Common myeloid progenitor, CD34-positive (primary cell): ENCODE data around the gene ENPP5.
A peak's percentile ranks its signal among the peaks of the same experiment; 100 is the strongest.
"Not testable (repeated sequence)": the region's sequence is repeated elsewhere in the genome, so short reads cannot be mapped to it uniquely, and the experiment has no call there.

Experiments
- CTCF ChIA-PET: fragments of 350-600 bp; sonication (Branson Sonifier 250); formaldehyde crosslinking; loops from one replicate; lab custom pipeline; 2021; ENCODE audit warnings: antibody characterized with exemption; lab: Charles Lee
- POLR2A ChIA-PET: fragments of 350-600 bp; sonication (Branson Sonifier 250); formaldehyde crosslinking; loops from one replicate; lab custom pipeline; 2021; ENCODE audit warnings: antibody characterized with exemption; lab: Charles Lee
- DNase-seq, 3 donors: peaks; one replicate each; pipeline versions ENCODE4 v3.0.0 to v3.0.0-alpha.2; 2013
- H3K27ac ChIP-seq, 2 experiments: 1 replicate in 1 of 2; 2 replicates in 1 of 2; pipeline ENCODE4 v1.7.0; 2013; ENCODE audit warnings: inconsistent platforms in 2 of 2, low read length in 2 of 2, mild to moderate bottlenecking in 2 of 2, low read depth in 1 of 2, moderate library complexity in 1 of 2; ENCODE audit not compliant: severe bottlenecking in 2 of 2, insufficient read depth in 1 of 2, poor library complexity in 1 of 2
- H3K27me3 ChIP-seq, 5 experiments: replicated peaks in 2 of 5; 1 replicate in 3 of 5; 2 replicates in 2 of 5; pipeline versions ENCODE4 v1.6.1 to v1.7.0; 2013; ENCODE audit warnings: low read length in 4 of 5, mild to moderate bottlenecking in 2 of 5, moderate library complexity in 2 of 5, inconsistent platforms in 1 of 5; ENCODE audit not compliant: insufficient read depth in 5 of 5, control insufficient read depth in 4 of 5
- H3K36me3 ChIP-seq, 4 experiments: 1 replicate in 2 of 4; 2 replicates in 2 of 4; pipeline versions ENCODE4 v1.6.1 to v1.7.0; 2013; ENCODE audit warnings: low read length in 3 of 4, control low read depth in 1 of 4, mild to moderate bottlenecking in 1 of 4; ENCODE audit not compliant: control insufficient read depth in 4 of 4, insufficient read depth in 4 of 4
- H3K4me1 ChIP-seq, 4 experiments: 1 replicate in 3 of 4; 2 replicates in 1 of 4; pipeline versions ENCODE4 v1.6.1 to v1.7.1; 2013; ENCODE audit warnings: low read length in 3 of 4, mild to moderate bottlenecking in 3 of 4, control low read depth in 1 of 4, inconsistent platforms in 1 of 4, moderate library complexity in 1 of 4; ENCODE audit not compliant: control insufficient read depth in 4 of 4, insufficient read depth in 4 of 4; ENCODE audit errors: control extremely low read depth in 1 of 4
- H3K4me3 ChIP-seq, 7 experiments: 1 replicate in 4 of 7; 2 replicates in 3 of 7; pipeline versions ENCODE4 v1.5.1 to v1.7.0; 2013; ENCODE audit warnings: mild to moderate bottlenecking in 7 of 7, low read length in 6 of 7, moderate library complexity in 6 of 7, inconsistent platforms in 2 of 7, low read depth in 2 of 7, control low read depth in 1 of 7; ENCODE audit not compliant: insufficient read depth in 4 of 7, control insufficient read depth in 1 of 7; ENCODE audit errors: extremely low read depth in 1 of 7
- H3K9me3 ChIP-seq, 5 experiments: 1 replicate in 4 of 5; 2 replicates in 1 of 5; pipeline versions ENCODE4 v1.6.1 to v1.7.1; 2013; ENCODE audit warnings: low read length in 4 of 5, mild to moderate bottlenecking in 2 of 5, inconsistent platforms in 1 of 5, low read depth in 1 of 5, moderate library complexity in 1 of 5; ENCODE audit not compliant: control insufficient read depth in 4 of 5, insufficient read depth in 2 of 5; ENCODE audit errors: control extremely low read depth in 1 of 5
- WGBS: methylation state at CpG from one replicate; pipeline ENCODE4 v1.1.5; 2013; ENCODE audit not compliant: insufficient coverage; 5-methylcytosine and 5-hydroxymethylcytosine counted together

Gene ENPP5

GRCh38 chr6:46131291-46131690, 39.5 kb downstream of the ENPP5 start:
- CTCF ChIA-PET, POLR2A ChIA-PET, H3K9me3 ChIP-seq, H3K27me3 ChIP-seq, H3K27ac ChIP-seq, DNase-seq, H3K36me3 ChIP-seq, H3K4me3 ChIP-seq: not testable (repeated sequence)
- WGBS: no CpG with 5 or more reads among the region's 1 CpG
- peaks cover 4 to 26% (median 23%) of the 10 kb centered on the region in 4 experiments for H3K4me1 ChIP-seq

- POLR2A ChIA-PET: no interaction called here
Measured at GRCh38 chr6:46130666-46131065, 40.1 kb downstream of the ENPP5 start.

GRCh38 chr6:46129629-46130511, 40.9 kb downstream of the ENPP5 start, which contains the start of gene ENPP4:
Gene ENPP4, plus strand, starts transcription at chr6:46129989. Its CDS starts 9,595 bp downstream, at chr6:46139584.
- peak; percentile 96 to 98 (median 97) for DNase-seq
- H3K4me1 ChIP-seq: peaks cover 4 to 26% (median 23%) of the 10 kb centered on the region in 4 experiments
- no peaks in the 10 kb centered on the region for H3K36me3 ChIP-seq
- peak within 1 kb of the TSS; percentile 57 to 61 for H3K27ac ChIP-seq
- H3K9me3 ChIP-seq: no peaks in the 10 kb centered on the region
- H3K4me3 ChIP-seq: peak within 1 kb of the TSS; percentile 78 to 100 (median 88)
- WGBS: under 1% methylated on average over 29 of the region's 61 CpGs
- ChIA-PET CTCF (interaction anchor here (0.9 to 1.9 kb wide), 3 partner anchors 9 to 280 kb away, joined by 3 to 4 read pairs (median 4); no protein-coding TSS in a partner anchor), POLR2A (no interaction called here)
- no peaks in the 10 kb centered on the region for H3K27me3 ChIP-seq

More at GRCh38 chr6:46130666-46131065, 40.1 kb downstream of the ENPP5 start:
- Histone ChIP-seq H3K9me3 (no peaks in the 10 kb centered on the region), H3K36me3 (no peaks in the 10 kb centered on the region), H3K4me3 (peak overlapping the region in 6 of 7 experiments; percentile 80 to 100 (median 90)), H3K4me1 (peaks cover 4 to 26% (median 23%) of the 10 kb centered on the region in 4 experiments), H3K27me3 (no peaks in the 10 kb centered on the region), H3K27ac (no peak overlapping the region)
- CTCF ChIA-PET: interaction anchor here (1.9 kb wide), 1 partner anchor 92 kb away, joined by 4 read pairs; no protein-coding TSS in a partner anchor
- WGBS: 69% methylated on average over 4 of the region's 4 CpGs
- peak in 2 of 3 donors; percentile 35 to 55 for DNase-seq

- DNase-seq: peak in 1 of 3 donors; percentile 49
- H3K4me1 ChIP-seq: peaks cover 4 to 25% (median 23%) of the 10 kb centered on the region in 4 experiments
- peaks cover 0 to under 1% (median 0%) of the 10 kb centered on the region in 5 experiments for H3K9me3 ChIP-seq
- no peaks in the 10 kb centered on the region for H3K27me3 ChIP-seq
- 0% methylated on average over 9 of the region's 10 CpGs for WGBS
- peak overlapping the region; percentile 78 to 100 (median 88) for H3K4me3 ChIP-seq
- ChIA-PET POLR2A (interaction anchor here (0.6 kb wide), 1 partner anchor 20 kb away, joined by 3 read pairs; no protein-coding TSS in a partner anchor), CTCF (interaction anchor here (0.9 to 1.9 kb wide), 4 partner anchors 9 to 281 kb away, joined by 3 to 4 read pairs (median 4); no protein-coding TSS in a partner anchor)
- H3K27ac ChIP-seq: peak overlapping the region; percentile 57 to 61
- no peaks in the 10 kb centered on the region for H3K36me3 ChIP-seq
Measured at GRCh38 chr6:46129291-46129628, 41.5 kb downstream of the ENPP5 start.

- POLR2A ChIA-PET: no interaction called here
Measured at GRCh38 chr6:46128476-46128875, 42.3 kb downstream of the ENPP5 start.

GRCh38 chr6:46119679-46120078, 51.1 kb downstream of the ENPP5 start:
- DNase-seq, CTCF ChIA-PET, H3K4me1 ChIP-seq, H3K4me3 ChIP-seq, H3K27me3 ChIP-seq, POLR2A ChIA-PET, H3K9me3 ChIP-seq, H3K27ac ChIP-seq, H3K36me3 ChIP-seq: not testable (repeated sequence)
- WGBS: 83% methylated on average over 2 of the region's 5 CpGs

More at GRCh38 chr6:46128476-46128875, 42.3 kb downstream of the ENPP5 start:
- peak in 2 of 3 donors; percentile 16 to 31 for DNase-seq
- no CpG with 5 or more reads among the region's 3 CpGs for WGBS
- CTCF ChIA-PET: interaction anchor here (0.9 to 1.8 kb wide), 3 partner anchors 10 to 290 kb away, joined by 3 to 4 read pairs (median 4); no protein-coding TSS in a partner anchor
- peak overlapping the region in 5 of 7 experiments; percentile 15 to 100 (median 93) for H3K4me3 ChIP-seq
- peaks cover 0 to 1% (median 0%) of the 10 kb centered on the region in 5 experiments for H3K9me3 ChIP-seq
- no peaks in the 10 kb centered on the region for H3K27me3 ChIP-seq
- H3K4me1 ChIP-seq: peaks cover 4 to 24% (median 23%) of the 10 kb centered on the region in 4 experiments
- no peaks in the 10 kb centered on the region for H3K36me3 ChIP-seq
- H3K27ac ChIP-seq: no peak overlapping the region
